HG03565 (cell line): Measurements from ENCODE around the gene FAM83F.

Experiments used
- ATAC-seq: cut with Tn5 transposase; IDR thresholded peaks from one replicate; pipeline ENCODE4 v1.9.1; 2021; ENCODE audit warnings: mild to moderate bottlenecking, moderate library complexity; ENCODE audit not compliant: unreplicated experiment

Gene FAM83F

DNA sequence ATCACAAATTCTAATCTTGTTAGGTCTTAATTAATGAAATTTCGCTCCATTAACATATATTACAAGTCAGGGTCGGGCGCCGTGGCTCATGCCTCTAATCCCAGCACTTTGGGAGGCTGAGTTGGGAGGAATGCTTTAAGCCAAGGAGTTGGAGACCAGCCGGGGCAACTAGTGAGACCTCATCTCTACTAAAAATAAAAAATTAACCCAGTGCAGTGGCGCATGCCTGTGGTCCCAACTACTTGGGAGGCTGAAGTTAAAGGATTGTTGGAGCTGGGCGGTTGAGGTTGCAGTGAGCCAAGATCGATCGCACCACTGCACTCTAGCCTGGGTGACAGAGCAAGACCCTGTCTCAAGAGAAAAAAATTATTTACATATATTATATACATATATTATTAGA lies 32.7 kb upstream of the FAM83F start:
- no peak for ATAC-seq

DNA sequence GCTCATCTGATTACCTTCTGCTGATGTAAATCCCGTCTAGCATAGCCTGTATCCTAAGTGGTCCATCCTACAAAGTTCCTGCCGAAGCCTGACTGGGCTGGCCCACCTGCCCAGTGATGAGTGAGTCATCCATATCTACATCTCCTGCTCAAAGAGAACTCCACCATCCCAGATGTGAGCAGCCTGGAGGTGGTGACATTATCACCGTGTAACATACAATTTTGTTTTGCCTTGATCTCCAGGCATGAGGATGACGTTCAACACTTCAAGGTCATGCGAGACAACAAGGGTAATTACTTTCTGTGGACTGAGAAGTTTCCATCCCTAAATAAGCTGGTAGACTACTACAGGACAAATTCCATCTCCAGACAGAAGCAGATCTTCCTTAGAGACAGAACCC lies 29.0 kb upstream of the FAM83F start:
- ATAC-seq = no peak

DNA sequence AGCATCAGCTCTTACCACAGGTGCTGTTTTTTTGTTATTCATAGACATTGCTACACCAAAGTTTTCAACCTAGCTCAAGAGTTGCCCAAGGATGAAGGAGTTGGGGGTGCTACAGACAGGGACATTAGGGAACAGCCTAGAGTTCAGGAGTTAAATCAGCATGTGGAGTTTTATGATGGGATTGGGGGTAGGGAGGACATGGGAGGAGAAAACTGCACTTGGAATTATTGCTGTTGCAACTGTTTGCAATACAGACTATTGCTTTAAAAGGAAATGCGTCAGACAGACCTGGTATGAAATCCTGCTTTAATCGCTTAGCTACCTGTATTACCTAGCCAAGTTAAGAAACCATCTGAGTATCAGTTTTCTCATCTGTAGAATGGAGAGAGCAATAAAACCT lies 28.3 kb upstream of the FAM83F start:
- ATAC-seq = no peak

DNA sequence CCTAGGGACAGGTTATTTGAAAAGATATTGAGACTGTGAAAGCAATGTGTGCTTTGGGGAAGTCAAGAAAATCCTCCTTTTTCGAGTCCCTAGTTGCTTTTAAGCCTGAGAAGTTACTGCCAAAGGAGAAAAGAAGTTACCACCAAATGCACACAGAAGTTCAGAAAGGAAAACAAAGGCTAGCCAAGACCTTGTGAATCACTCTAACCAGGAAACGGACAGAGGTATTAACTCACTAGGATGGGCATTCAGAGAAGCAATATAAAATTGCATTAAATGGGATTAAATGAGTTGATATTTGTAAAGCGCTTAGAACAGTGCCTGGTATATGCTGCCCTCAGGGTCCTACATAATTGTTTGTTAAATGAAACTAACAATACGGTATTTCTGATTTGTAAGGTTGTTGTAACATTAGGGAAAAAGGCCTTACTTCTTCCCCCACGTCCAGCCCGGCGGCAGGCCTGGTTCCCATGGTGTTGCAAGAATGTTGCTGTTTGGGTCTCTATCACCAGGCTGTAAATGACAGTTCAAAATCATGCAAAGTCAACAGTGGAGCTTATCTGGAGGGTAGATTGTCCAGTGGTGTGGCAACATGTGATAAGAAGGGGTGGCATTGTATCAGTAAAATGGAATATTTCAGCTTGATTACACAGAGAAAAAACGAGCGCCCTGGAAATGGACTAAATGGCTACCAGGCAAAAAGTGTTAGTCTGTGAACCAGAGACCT lies 27.5 kb upstream of the FAM83F start:
- no peak for ATAC-seq

DNA sequence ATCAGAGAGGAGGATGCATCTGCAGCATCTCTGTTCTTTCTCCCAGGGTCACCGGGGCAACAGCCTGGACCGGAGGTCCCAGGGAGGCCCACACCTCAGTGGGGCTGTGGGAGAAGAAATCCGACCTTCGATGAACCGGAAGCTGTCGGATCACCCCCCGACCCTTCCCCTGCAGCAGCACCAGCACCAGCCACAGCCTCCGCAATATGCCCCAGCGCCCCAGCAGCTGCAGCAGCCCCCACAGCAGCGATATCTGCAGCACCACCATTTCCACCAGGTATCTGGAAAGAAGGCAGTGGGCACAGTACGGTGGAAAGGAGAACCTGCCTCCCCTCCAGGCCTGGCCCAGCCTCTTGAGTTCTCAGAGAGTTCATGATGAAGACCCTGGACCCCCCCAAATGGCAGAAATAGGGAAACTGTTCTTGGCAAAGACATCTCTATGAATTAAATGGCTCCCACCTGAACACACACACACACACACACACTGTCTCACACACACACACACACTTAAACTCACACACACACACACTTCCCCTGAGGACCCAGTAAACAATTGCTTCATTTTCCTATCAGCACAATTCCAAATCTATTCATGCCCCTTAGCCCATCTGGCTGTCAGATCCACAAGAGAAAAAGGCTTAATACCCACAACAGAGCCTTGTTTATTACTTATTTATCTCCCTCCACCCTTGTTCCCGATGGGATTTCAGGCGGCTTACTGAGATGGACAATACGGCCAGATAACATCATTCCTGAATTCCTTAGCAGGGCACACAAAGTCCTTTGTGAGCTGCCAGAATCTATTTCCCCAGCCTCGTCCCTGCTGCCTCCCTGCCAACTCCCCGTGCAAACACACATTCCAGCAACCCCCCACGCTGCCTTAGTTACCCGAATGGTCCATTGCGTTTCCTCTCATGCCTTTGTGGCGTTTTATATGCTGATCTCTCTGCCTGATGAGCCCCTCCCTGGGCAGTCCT lies 26.5 kb upstream of the FAM83F start:
- no peak for ATAC-seq

DNA sequence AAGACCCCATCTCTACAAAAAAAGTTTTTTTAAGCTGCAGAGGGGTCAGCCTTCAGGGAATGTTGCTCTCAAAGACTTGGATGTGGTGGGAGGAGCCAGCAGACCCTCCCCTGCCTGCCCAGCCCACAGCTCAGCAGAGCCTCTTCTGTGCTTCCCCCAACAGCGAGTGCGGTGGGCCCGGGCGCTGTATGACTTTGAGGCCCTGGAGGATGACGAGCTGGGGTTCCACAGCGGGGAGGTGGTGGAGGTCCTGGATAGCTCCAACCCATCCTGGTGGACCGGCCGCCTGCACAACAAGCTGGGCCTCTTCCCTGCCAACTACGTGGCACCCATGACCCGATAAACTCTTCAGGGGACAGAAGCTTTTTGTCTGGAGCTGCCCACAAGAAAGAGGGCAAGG lies 24.0 kb upstream of the FAM83F start:
- no peak for ATAC-seq

DNA sequence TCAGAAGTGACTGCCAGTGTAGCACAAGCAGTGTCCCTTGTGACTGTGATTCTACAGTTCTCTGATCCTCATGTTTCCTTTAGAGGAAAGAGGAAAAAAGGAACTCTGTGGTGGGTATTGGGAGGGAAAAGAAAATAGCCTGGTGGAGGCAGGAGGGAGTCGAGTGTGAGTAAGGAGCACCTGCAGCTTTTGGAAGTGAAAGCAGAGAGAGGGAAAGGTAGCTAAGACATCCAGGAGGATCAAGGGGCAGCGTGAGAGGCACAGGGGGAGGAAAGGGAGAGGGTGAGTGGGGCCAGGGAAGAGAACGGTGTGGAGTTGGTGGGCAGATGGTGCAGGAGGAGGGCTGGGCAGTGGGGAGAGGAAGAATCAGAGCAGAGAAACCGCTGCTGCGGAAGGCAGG lies 22.1 kb upstream of the FAM83F start:
- ATAC-seq = no peak

DNA sequence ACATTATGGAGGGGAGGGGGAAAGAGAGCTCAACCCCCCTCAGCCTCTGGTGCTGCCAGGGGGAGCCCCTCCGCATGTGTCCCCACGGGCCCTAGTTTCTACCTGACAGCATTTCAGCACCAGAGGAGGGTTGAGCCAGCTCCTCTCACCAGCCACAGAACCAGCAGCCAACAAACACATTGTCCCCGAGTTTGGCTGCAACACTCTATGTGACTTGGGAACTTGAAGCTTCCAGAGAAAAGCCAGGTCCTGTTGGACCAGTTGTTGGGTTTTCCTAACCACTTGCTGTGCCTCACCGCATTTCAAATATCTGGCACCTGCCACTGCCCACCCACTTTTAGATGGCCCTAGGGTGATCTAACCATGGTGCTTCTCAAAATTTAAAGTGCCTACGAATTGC lies 21.1 kb upstream of the FAM83F start:
- ATAC-seq = no peak

DNA sequence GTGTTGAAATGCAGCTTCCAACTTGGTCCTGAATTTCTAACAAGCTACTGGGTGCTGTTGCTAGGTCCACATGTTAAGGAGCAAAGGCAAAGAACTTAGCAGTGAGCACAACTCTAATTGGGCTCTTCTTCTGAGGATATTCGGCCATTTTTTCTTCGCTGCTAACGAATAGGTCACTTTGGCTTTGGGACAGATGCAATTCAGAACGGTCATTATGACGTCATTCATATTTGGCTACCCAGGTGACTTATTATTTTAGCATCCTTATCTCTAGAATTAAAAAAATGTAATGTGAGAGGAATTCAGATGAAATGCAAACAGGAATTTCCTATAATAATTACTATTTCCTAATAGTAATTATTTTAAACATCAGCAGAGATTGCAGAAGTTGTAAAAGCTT lies 20.7 kb upstream of the FAM83F start:
- ATAC-seq = no peak

DNA sequence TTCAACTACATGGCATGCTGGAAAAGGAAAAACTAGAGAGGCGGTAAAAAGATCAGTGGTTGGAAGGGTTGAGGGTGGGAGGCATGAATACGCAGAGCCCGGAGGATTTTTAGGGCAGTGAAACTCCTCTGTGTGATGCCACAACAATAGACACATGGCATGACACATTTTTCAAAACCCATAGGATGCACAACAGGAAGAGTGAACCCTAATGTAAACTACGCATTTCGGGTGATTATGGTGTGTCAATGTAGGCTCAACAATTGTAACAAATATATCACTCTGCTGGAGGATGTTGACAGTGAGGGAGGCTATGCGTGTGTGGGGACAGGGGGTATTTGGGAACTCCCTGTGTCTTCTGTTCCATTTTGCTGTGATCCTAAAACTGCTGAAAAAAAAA lies 15.7 kb upstream of the FAM83F start:
- ATAC-seq = no peak

DNA sequence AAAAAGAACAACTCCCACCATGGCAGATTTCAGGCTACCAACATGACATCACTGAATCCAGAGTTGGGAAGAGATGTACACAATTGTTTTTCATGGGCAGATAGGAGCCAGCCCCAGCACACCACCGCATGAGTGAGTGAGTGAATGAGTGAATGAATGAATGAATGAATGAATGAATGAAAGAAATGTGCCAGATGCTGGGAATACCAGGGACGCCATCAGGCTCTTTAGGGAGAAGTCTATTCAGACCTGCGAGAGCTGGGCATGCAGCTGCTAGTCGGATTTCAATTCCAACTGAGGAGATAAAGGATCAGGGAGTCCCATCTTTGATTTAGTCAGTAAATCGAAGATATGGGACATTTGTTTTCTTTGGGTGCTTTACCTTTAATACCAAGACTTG lies 15.3 kb upstream of the FAM83F start:
- no peak for ATAC-seq

DNA sequence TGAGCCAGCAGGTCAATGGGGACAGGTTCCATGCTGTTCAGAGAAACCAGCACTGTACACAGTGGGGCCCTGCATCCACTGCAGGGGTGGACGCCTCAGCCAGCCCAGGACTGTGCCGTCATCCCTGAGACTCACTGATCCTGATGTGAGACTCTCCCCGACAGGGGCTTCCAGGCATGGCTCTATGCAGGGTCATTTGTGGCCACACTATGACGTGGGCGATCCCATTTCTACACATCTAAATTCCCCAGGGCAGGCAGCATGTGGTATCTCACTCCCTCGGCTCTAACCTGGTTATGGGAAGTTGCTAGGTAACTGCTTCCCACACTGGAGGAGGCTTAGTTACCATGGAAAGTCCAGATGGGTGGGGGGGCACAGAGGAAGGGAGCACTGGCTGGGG lies 14.2 kb upstream of the FAM83F start:
- no peak for ATAC-seq

DNA sequence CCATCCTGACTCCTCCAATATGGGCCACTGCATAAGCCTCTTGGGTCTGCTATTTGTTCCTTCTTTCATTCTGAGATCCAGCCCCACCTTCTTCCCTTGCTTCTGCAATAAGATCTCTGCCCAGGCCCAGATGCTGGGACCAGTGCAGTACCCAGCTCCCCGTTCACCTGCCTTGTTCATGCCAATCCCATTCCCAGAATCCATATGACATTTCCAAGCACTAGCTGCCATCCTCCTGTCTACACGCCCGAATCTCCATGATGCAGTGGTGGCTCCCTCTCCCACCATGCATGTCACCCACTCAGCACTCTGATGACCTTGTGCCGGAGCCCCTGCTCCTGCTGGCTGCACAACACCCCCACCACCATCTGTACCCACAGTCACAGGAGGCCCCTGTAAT lies 11.4 kb upstream of the FAM83F start:
- ATAC-seq = no peak

DNA sequence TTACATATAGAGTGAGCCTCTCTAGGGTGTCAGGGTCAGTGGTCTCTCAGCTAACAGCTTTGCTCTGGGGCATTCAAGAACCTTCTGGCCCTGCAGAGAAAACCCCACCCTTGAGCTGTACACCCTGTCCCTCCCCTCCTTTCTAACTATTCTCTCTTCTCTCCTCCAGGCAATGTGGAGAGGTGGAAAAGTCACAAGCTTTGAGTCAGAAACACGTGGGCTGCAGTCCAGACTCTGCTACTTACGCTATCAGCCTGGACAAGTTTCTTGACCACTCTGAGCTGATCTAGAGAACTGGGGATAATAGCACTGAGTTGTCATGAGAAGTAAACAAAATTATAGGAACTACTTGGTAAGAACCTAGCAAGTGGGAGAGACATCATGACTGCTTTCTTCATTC lies 10.7 kb upstream of the FAM83F start:
- no peak for ATAC-seq

DNA sequence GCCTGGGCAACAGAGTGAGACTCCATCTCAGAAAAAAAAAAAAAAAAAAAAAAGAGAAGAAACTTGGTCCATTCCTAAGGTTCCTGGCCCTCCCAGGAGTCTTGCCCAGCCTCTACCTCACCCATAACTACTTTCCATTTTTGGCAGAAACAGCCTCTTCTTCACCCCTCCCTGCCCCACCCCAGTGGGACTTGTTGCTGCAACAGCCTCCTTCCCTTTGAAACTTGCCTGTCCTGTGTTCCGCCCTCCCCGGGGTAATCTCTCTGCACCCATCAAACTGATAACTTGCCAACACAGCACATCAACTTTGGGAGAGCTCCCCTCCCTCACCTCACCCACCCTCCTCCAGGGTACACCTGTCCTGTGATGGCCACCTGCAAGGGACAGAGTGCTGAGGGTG lies 10.0 kb upstream of the FAM83F start:
- no peak for ATAC-seq

DNA sequence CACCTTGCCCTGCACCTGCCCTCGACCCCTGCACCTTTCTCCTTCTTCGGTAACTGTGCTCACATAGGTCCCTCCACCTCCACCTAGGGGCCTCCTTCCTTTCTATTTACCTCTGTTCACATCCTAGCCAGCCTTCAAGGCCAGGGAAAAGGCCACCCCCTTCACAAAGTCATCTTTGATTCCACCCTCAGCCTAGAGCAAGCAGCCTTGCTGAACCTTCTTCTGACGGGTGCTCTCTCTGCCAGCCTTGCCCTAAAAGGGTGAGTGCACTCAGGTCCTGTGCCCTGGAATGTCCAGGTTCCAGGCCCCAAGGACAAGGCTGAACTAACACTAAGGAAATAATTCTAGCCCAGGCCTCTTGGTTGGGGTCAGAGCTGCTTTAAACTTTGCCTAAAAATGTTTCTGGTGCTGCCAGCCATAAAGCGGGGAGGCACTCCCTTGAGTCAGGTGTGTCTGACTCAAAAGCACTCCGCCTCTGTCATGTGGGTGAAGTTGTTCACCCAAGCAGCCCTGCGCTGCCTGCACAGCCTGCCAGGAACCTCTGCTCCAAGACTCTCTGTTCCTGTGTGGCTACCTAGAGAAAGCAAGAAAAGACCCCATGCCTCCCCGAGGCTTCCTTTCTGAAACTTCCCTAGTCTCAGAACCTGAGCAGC lies 9.2 kb upstream of the FAM83F start:
- no peak for ATAC-seq

DNA sequence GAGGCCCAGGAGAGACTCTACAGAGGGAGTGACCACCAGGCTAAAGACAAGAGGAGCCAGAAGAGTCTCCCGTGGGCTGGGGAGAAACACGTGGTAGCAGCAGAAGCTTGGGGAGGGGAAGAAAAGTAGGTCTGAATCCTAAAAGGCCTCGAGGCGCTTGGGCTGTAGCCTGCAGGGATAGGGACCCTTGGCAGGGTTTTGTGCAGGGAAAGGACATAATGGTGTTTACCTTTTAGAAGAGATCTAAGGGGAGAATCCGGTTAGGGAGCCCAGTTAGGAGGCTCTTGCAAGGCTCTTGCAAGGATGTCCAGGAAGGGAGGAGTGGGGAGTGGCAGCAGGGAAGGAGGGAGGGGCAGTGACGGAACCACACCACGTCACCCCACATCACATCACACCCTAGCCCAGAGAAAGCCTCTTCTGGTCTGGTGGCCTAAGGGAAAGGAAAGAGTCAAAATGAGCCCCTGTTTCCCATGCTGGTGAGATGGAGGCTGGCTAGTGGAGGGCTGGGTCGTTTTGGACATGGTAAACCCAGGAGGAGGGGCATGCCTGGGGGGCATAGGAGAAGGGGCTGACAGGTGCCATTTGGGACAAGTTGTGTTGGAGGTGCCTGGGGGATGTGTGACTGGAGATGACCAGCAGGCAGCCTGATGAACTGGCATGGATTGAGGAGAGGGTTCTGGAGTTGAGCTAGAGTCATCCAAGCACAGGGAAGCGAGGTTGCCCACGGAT lies 6.2 kb upstream of the FAM83F start:
- ATAC-seq = no peak

DNA sequence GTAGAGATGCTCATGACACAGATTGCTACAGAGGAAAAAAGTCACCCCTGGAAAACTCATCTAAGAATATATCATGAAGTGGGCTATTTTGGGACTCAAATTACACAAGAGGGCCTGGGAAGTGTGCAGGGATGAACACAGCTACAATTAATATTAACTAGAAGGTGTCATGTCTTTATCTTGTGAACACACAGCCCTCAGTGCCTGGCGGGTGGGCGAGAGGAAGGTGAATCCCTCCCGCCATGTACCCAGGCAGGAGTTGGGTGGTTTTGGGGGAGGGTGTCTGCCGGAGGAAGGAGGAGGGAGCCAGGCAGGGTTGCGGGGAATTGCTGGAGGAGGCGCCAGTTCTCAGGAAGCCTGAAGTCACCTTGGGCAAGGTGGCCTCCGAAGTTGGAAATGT lies 5.1 kb upstream of the FAM83F start:
- ATAC-seq = no peak

DNA sequence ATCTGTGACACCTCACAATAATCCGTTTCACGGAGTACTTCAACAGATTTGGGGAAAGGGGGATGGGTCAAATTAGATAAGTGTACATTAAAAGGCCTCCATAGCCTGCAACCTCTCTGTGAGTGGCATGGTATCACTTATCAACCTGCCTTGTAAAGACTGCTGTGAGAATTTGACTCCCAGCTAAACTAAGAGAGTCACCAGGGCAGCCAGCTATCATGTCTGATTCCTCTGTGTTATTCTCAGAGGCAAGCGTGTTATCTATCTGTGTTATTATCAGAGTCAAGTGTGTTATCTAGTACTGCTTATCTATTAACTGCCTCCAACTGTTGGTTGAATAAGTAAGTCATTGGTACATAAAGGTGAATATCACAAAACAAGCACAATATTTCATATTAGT lies 4.1 kb upstream of the FAM83F start:
- ATAC-seq = no peak

DNA sequence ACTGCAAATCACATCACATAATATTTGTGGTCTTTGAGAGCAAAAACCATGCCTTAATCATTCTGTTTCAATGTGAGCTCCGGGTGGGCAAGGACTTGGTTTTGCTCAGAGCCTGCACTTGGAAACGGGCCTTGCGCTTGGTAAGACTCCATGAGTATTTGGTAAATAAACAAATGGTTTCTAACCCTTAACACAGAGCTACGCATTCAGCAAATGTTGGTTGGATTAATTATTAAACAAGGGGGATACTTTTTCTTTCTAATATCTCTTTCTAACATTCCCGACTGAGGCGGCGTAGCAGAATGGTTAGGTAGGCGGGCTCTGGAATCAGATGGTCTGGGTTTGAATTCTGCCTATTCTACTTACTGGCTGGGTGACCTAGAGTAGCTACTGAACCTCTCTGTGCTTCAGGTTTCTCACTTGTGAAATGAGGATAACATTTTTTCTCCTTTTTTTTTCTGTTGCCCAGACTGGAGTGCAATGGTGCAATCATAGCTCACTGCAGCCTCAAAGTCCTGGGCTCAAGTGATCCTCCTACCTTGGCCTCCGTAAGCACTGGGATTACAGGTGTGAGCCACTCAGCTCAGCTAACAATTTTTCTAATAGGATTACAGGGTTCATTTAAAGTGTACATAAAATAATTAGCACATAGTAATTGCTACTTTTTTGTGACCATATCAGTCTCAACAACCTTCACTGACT lies 3.4 kb upstream of the FAM83F start:
- ATAC-seq = no peak
